Panc1 (cell line): ENCODE results near the gene DENND10. TPM values are rescaled to one million over a fixed set of nuclear protein-coding genes. Genes with fewer than 3 reads are reported as not detected.

Source experiments
- ATAC-seq: fragments of 200-7000 bp; cut with Tn5 transposase; 2 replicates; pipeline ENCODE4 v1.9.1; 2020; ENCODE audit warnings: mild to moderate bottlenecking, moderate library complexity
- BruUV-seq: library from RNA; stranded (reverse); fragments of 400-500 nt; replicated peaks from 2 replicates; lab custom pipeline; 2021; lab: Mats Ljungman, UMichigan
- CTCF ChIA-PET: fragments of 300-600 bp; sonication (Branson Sonifier 250); formaldehyde crosslinking; loops from one replicate; lab custom pipeline; 2022; ENCODE audit warnings: antibody characterized with exemption; lab: Charles Lee
- POLR2A ChIA-PET: fragments of 300-600 bp; sonication (Branson Sonifier 250); formaldehyde crosslinking; loops from one replicate; lab custom pipeline; 2022; ENCODE audit warnings: antibody characterized with exemption; lab: Charles Lee
- DNase-seq: peaks from one replicate; pipeline ENCODE4 v3.0.0-alpha.2; 2010; ENCODE audit warnings: low read depth, low spot score
- H3K27ac ChIP-seq: 2 replicates; pipeline ENCODE4 v1.5.1; 2011; ENCODE audit warnings: mild to moderate bottlenecking, low read length, inconsistent platforms
- H3K27me3 ChIP-seq: fragments of 200-500 bp; sonication (Bioruptor generic); 2 replicates; pipeline ENCODE4 v1.6.0; 2014; ENCODE audit warnings: low read length, inconsistent platforms; ENCODE audit not compliant: control insufficient read depth, insufficient read depth
- H3K36me3 ChIP-seq: fragments of 200-500 bp; sonication (Bioruptor generic); 2 replicates; pipeline ENCODE4 v1.5.1; 2014; ENCODE audit warnings: inconsistent platforms, mild to moderate bottlenecking, low read length, moderate library complexity; ENCODE audit not compliant: control insufficient read depth, insufficient read depth
- H3K4me1 ChIP-seq: 2 replicates; pipeline ENCODE4 v1.5.1; 2011; ENCODE audit warnings: inconsistent platforms, mild to moderate bottlenecking, low read length, moderate library complexity; ENCODE audit not compliant: control insufficient read depth, insufficient read depth
- H3K4me3 ChIP-seq, 2 experiments: 2 replicates each; pipeline ENCODE4 v1.5.1; 2011 to 2012; ENCODE audit warnings: low read depth in 2 of 2, low read length in 2 of 2, mild to moderate bottlenecking in 2 of 2, inconsistent platforms in 1 of 2, moderate library complexity in 1 of 2
- H3K9me3 ChIP-seq: fragments of 200-500 bp; sonication (Bioruptor generic); 2 replicates; pipeline ENCODE4 v1.5.1; 2014; ENCODE audit warnings: low read depth, mild to moderate bottlenecking, inconsistent platforms, low read length, moderate library complexity; ENCODE audit not compliant: control insufficient read depth, insufficient read depth
- POLR2AphosphoS5 ChIP-seq: IDR thresholded peaks from 2 replicates; pipeline ENCODE4 v1.6.1; 2012; ENCODE audit warnings: mild to moderate bottlenecking, low read depth, low read length, moderate library complexity
- SIN3A ChIP-seq: IDR thresholded peaks from 2 replicates; pipeline ENCODE4 v1.6.1; 2012; ENCODE audit warnings: low read depth, mild to moderate bottlenecking, low read length, moderate library complexity, borderline replicate concordance; ENCODE audit not compliant: insufficient read depth
- TCF7L2 ChIP-seq: IDR thresholded peaks from 2 replicates; pipeline ENCODE4 v1.6.1; 2011; ENCODE audit warnings: mild to moderate bottlenecking, low read depth, low read length, inconsistent platforms
- in situ Hi-C: cut with HindIII; loops from 2 replicates; pipeline ENCODE4 v1.10.0; 2016; ENCODE audit warnings: low sequenced_read_pairs, low pct_unique_long_range_greater_than_20kb
- intact Hi-C: fragments of 100-400 bp; cut with micrococcal nuclease; formaldehyde crosslinking; loops from one replicate; pipeline ENCODE4 v1.10.0; 2022; ENCODE audit not compliant: unreplicated experiment
- total RNA-seq: library from RNA; stranded (reverse); gene quantifications from one replicate; pipeline ENCODE4 v1.2.1, GENCODE V29; 2021; ENCODE audit not compliant: unreplicated experiment
- TF ChIP-seq, protein P1 (sequence below), 2 experiments: IDR thresholded peaks; 2 replicates each; pipeline ENCODE4 v1.6.1; 2011 to 2012; ENCODE audit warnings: low read depth in 2 of 2, control low read depth in 1 of 2, low read length in 1 of 2, mild to moderate bottlenecking in 1 of 2, moderate library complexity in 1 of 2; ENCODE audit not compliant: insufficient read depth in 1 of 2
- TF ChIP-seq, protein P2 (sequence below): fragments of 450-650 bp; IDR thresholded peaks from 2 replicates; pipeline ENCODE4 v1.5.1; 2017; ENCODE audit warnings: mild to moderate bottlenecking

Gene DENND10
- total RNA-seq, 1 experiment from 2014 or later, result 72.8 TPM

DNA sequence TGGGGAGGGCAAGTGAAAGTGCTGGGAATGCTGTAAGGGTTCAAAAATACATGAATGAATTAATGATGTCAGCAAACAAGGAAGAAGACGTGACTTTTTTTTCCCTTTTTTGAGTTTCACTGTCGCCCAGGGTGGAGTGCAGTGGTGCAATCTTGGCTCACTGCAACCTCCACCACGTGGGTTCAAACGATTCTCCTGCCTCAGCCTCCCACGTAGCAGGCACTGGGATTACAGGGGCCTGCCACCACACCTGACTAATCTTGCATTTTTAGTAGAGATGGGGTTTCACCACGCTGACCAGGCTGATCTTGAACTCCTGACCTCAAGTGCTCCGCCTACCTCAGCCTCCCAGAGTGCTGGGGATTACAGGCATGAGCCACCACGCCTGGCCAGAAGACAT is 30.0 kb downstream of the DENND10 start:
- in situ Hi-C loops (no loop called here), intact Hi-C loops (no loop called here)
- Histone ChIP-seq H3K4me3 (no peak overlapping the region), H3K27ac (no peak overlapping the region), H3K9me3 (no peaks in the 10 kb centered on the region), H3K4me1 (peaks cover 6% of the 10 kb centered on the region; the same call in 1 of the 2 replicates), H3K27me3 (no peaks in the 10 kb centered on the region), H3K36me3 (peaks cover 13% of the 10 kb centered on the region)
- no TSS peak for BruUV-seq
- DNase-seq, result no peak
- ATAC-seq, result no peak
- ChIA-PET CTCF (no interaction called here), POLR2A (no interaction called here)
- TF ChIP-seq POLR2AphosphoS5 (no peak), TCF7L2 (no peak), SIN3A (no peak)
- TF ChIP-seq, protein P1, sequence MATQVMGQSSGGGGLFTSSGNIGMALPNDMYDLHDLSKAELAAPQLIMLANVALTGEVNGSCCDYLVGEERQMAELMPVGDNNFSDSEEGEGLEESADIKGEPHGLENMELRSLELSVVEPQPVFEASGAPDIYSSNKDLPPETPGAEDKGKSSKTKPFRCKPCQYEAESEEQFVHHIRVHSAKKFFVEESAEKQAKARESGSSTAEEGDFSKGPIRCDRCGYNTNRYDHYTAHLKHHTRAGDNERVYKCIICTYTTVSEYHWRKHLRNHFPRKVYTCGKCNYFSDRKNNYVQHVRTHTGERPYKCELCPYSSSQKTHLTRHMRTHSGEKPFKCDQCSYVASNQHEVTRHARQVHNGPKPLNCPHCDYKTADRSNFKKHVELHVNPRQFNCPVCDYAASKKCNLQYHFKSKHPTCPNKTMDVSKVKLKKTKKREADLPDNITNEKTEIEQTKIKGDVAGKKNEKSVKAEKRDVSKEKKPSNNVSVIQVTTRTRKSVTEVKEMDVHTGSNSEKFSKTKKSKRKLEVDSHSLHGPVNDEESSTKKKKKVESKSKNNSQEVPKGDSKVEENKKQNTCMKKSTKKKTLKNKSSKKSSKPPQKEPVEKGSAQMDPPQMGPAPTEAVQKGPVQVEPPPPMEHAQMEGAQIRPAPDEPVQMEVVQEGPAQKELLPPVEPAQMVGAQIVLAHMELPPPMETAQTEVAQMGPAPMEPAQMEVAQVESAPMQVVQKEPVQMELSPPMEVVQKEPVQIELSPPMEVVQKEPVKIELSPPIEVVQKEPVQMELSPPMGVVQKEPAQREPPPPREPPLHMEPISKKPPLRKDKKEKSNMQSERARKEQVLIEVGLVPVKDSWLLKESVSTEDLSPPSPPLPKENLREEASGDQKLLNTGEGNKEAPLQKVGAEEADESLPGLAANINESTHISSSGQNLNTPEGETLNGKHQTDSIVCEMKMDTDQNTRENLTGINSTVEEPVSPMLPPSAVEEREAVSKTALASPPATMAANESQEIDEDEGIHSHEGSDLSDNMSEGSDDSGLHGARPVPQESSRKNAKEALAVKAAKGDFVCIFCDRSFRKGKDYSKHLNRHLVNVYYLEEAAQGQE (IDR thresholded peaks at IDR 0.05; ENCODE audit: insufficient read depth in 1 of 2, low read depth in 2 of 2, low read length in 1 of 2), result no peak

DNA sequence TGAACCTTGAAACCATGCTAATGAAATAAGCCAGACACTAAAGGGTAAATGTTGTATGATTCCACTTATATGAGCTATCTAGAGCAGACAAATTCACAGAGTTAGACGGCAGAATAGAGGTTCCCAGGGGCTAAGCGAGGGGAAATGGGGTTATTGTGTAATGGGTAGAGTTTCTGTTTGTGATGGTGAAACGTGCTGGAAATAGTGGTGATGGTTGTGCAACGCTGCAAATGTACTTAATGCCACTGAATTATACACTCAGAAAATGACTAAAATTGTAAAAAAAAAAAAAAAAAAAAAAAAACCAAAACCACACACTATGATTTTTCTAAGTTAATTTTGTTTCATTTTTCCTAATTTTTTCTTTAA is 31.6 kb downstream of the DENND10 start:
- ChIA-PET CTCF (interaction anchor here (0.6 kb wide), 1 partner anchor 353 kb away, joined by 8 read pairs; no protein-coding TSS in a partner anchor), POLR2A (no interaction called here)
- DNase-seq (no peak), ATAC-seq (no peak)
- no peaks in the 10 kb centered on the region for H3K27me3 ChIP-seq
- H3K4me3 ChIP-seq, result no peak overlapping the region
- in situ Hi-C loops (no loop called here), intact Hi-C loops (no loop called here)
- TF ChIP-seq TCF7L2 (no peak), POLR2AphosphoS5 (no peak), SIN3A (no peak)
- TF ChIP-seq, protein P2, sequence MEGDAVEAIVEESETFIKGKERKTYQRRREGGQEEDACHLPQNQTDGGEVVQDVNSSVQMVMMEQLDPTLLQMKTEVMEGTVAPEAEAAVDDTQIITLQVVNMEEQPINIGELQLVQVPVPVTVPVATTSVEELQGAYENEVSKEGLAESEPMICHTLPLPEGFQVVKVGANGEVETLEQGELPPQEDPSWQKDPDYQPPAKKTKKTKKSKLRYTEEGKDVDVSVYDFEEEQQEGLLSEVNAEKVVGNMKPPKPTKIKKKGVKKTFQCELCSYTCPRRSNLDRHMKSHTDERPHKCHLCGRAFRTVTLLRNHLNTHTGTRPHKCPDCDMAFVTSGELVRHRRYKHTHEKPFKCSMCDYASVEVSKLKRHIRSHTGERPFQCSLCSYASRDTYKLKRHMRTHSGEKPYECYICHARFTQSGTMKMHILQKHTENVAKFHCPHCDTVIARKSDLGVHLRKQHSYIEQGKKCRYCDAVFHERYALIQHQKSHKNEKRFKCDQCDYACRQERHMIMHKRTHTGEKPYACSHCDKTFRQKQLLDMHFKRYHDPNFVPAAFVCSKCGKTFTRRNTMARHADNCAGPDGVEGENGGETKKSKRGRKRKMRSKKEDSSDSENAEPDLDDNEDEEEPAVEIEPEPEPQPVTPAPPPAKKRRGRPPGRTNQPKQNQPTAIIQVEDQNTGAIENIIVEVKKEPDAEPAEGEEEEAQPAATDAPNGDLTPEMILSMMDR, result no peak
- TF ChIP-seq, protein P1 (IDR thresholded peaks at IDR 0.05; ENCODE audit: insufficient read depth in 1 of 2, low read depth in 2 of 2, low read length in 1 of 2), result no peak
- H3K4me1 ChIP-seq, result peaks cover 6% of the 10 kb centered on the region; the same call in 1 of the 2 replicates
- BruUV-seq, result no TSS peak
- no peaks in the 10 kb centered on the region for H3K9me3 ChIP-seq
- no peak overlapping the region for H3K27ac ChIP-seq
- H3K36me3 ChIP-seq, result peaks cover 8% of the 10 kb centered on the region; the same call in 1 of the 2 replicates
